Activated CD4-positive, alpha-beta T cell treated with anti-CD3 and anti-CD28 coated beads, Interleukin-10, Interleukin-2, amounts not matched to agents 100 ng/mL and 50 ng/mL, durations not matched to agents 16 hours and 8 hours (primary cell): Measurements from ENCODE around the gene TLK1.
A peak's percentile ranks its signal among the peaks of the same experiment; 100 is the strongest.
"Not testable (repeated sequence)": the region's sequence is repeated elsewhere in the genome, so short reads cannot be mapped to it uniquely, and the experiment has no call there.

Experiments used
- DNase-seq: peaks from one replicate; pipeline ENCODE4 v3.0.0-alpha.2; 2020

The TLK1 gene

DNA sequence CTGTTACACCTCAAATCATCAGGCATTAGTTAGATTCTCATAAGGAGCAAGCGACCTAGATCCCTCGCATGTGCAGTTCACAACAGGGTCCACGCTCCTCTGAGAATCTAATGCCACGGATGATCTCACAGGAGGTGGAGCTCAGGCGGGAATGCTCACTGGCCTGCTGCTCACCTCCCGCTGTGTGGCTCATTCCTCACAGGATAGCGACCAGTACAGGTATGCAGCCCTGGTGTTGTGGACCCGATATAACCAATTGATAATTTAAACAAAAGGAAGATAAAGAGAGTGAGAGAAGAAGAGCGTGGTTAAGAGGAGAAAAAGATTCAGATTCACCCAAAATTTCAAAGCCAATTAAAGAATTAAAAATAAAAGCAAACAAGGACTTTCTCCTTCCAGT lies 20.8 kb downstream of the TLK1 start:
- no peak for DNase-seq

DNA sequence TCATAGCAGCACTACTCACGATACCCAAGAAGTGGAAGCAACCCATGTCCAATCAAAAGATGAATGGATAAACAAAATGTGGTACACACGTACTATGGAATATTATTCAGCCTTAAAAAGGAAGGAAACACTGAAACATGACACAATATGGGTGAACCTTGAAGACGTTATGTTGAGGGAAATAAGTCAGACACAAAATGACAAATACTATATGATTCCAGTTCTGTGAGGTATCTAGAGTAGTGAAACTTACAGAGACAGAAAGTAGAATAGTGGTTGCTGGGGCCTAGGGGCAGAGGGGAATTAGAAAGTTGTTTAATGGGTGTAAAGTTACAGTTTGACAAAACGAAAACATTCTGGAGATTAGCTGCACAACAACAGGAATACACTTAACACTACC lies 24.7 kb downstream of the TLK1 start:
- peak; percentile 49 for DNase-seq

GRCh38 chr2:171134624-171135230 lies 26.0 kb downstream of the TLK1 start:
- DNase-seq: no peak

- no peak for DNase-seq
These were observed 28.6 kb downstream of the TLK1 start for GRCh38 chr2:171132086-171132485.

DNA sequence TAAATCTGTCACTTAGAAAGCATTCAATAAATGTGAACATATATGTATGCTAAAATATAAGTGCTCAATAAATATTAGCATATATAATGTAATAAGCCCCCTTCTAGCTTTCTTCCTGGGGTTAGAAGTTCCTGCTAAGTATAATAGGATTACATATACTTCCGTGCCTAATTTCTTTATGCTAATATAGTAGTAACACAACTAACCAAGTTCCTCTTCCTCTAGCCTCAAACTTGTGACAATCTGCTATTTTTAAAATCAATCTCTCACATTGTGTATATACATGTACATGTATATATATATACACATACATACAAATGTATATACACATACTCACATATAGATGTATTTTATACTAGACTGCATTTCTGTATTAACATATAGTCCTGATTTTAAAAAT lies 32.2 kb downstream of the TLK1 start:
- DNase-seq: no peak

DNA sequence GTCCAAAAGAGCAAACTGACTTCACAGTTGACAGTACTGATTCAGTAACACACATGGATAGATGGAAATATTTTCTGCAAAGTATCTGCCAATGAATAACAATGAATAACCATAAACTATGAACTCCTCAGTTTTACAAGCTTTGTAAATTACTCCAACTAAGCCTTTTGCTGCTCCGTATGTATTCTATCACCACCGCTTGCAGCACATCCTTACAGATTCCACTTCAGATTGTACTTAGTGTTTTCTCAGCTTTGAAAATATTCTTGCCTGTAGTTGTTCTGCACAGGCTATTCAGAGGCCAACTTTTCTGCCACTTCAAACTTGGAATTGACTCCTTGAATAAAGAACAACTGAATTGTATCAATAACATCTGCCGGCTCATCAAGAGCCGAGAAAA lies 36.2 kb downstream of the TLK1 start:
- no peak for DNase-seq

GRCh38 chr2:171109571-171109970 lies 51.1 kb downstream of the TLK1 start:
- DNase-seq: no peak

DNA sequence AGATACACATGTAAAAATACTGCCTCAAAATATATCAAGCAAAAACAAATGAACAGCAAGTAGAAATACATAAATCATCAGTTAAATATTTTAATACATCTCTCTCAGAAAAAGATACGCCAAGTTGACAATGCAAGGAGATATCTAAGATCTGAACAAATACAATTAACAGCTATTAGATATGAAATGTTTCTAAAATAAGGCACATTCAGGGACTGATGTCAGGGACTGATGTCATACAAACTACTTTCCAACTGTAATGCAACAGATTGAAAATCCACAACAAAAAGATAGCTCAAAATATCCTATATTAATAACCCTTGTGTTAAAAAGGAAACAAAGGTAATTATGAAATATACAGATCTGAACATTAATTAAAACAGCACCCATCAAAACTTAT lies 51.7 kb downstream of the TLK1 start:
- no peak for DNase-seq

DNA sequence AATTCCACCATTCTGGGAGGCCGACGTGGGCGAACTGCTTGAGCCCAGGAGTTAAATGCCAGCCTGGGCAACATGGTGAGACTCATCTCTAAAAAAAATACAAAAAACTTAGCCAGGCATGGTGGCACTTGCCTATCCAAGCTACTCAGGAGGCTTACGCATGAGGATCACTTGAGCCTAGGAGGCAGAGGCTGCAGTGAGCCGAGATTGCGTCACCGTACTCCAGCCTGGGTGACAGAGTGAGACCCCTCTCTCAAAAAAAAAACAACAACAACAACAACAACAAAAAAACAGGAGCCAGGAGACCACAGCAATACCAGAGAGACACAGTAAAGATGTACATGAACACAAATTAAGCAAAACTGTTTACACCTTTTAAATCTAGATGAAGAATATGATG lies 52.9 kb downstream of the TLK1 start:
- DNase-seq: no peak

DNA sequence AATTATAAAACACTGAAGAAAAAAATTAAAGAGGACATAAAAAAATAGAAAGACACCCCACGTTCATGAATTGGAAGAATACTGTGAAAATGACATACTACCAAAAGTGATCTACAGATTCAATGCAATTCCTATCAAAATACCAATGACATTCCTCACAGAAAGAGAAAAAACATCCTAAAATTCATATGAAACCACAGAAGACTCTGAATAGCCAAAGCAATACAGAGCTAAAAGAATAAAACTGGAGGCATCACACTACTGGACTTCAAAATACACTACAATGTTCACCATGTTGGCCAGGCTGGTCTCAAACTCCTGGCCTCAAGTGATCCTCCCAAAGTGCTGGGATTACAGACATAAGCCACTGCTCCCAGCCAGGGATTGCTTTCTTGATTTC lies 56.3 kb downstream of the TLK1 start:
- DNase-seq: no peak

DNA sequence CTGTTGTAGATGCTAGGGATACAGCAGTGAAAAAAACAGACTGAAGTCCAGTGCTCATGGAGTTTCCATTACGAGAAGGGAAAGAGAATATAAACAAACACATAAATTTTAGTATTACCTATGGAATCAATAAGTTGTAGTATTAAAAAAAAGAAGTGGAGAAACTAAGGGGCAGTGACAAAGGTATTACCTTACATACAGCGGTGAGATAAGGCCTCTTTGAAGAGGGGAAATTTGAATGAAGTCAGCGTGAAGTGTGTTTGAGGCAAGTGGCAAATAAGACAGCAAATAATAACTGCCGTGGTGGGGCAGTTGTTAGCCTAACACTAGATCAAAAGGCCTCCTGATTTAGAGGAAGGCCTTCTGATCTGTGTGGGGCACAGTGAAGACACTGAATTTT lies 57.9 kb downstream of the TLK1 start:
- DNase-seq: no peak

GRCh38 chr2:171100370-171100769 lies 60.3 kb downstream of the TLK1 start:
- no peak for DNase-seq

GRCh38 chr2:171098607-171099006 lies 62.1 kb downstream of the TLK1 start:
- DNase-seq: no peak

GRCh38 chr2:171095014-171095582 lies 65.6 kb downstream of the TLK1 start:
- DNase-seq: peak; percentile 4

DNA sequence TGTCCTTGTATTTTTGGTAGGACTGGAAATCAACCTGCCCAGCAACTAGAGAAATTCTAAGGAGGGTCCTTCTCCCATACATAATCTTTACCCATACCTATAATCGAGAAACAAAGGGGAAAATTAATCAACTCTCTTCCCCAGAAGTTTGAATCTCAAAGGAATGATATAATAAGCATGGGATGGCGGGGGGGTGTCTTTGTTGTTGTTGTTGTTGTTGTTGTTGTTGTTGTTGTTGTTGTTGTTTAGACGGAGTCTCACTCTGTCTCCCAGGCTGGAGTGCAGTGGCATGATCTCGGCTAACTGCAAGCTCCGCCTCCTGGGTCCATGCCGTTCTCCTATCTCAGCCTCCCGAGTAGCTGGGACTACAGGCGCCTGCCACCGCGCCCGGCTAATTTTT lies 69.2 kb downstream of the TLK1 start:
- DNase-seq: not testable (repeated sequence)

DNA sequence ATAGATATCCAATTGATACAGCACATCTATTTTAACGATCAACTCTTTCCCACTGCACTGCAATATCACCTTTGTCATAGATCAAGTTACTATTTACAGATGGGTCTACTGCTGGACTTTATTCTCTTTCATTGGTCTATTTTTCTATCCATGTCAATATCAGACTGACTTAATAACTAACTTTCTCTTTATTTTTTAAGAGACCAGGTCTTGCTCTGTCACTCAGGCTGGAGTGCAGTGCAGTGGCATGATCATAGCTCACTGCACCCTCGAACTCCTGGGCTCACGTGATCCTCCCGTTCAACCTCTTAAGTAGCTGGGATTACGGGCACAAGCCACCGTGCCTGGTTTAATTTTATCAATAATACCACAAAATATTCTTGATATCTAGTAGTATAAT lies 71.2 kb downstream of the TLK1 start:
- DNase-seq: no peak

- DNase-seq: no peak
These were observed 72.4 kb downstream of the TLK1 start for GRCh38 chr2:171088057-171088834.

DNA sequence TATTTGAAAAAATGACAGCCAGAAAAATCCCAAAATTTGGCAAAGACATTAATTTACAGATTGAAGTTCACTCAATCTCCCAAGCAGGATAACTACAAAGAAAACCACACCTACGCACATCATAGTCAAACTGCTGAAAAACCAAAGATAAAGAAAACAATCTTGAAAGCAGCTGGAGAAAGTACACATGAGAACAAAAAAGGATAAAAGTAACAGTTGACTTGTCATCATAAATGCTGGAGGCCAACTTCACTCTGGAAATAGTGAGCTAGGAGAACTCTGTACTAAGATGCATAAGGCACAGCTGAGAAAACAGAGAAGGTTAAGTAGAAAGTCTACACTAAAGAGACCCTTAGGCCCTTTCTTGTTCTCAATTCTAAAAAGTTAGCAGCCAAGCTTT lies 73.1 kb downstream of the TLK1 start:
- DNase-seq: no peak

DNA sequence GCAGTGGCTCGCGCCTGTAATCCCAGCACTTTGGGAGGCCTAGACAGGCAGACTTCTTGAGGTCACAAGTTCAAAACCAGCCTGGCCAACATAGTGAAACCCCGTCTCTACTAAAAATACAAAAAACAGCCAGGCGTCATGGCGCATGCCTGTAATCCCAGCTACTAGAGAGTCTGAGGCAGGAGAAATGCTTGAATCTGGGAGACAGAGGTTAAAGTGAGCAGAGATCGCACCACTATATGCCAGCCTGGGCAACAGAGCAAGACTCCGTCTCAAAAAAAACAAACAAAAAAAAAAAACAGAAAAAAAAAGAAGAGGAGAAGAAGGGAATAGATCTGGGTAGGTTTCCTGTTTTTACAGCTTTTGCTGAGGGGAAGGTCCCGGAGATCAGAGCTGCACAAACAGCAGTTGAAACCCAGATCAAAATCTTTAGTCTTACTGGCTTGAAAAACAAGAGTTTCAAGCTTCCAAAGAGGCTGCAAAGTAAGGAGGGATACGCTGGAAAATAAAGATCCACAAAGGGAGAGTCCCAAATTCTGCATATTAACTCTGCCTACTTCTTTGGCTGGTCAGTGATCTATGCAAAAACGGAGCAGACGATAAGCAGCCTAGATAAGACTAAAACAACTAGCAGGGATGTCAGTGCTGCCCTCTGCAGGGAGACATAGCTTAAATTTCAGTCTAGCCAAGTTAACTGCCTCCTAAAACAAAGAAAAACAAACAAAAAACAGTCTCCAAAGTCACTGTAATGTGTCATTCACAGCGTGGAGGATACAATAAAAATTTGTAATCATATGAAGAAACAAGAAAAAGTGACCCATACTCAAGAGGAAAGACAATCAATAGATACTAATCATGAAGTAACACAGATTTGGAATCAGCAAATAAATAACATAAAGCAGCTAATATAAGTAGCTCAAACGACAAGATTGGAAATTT lies 74.1 kb downstream of the TLK1 start:
- DNase-seq: peak; percentile 57

DNA sequence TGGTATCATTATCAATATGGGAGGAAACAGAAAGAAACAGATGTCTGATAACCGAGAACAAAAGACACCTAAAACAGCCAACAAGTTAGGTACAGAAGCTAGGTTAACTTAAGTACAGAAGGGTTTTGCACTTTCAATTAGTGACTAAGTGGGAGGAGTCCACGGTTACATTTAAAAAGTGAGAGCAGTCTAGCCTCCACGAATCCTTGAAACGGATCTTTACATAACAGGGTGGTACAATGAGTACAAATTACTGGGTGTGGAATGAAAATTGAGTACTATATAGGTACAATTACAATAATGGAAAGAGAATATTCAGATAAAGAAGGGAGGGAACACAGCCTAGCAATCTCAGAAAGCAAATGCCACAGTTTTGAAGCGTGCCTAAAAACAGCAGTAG lies 76.6 kb downstream of the TLK1 start:
- peak; percentile 8 for DNase-seq

DNA sequence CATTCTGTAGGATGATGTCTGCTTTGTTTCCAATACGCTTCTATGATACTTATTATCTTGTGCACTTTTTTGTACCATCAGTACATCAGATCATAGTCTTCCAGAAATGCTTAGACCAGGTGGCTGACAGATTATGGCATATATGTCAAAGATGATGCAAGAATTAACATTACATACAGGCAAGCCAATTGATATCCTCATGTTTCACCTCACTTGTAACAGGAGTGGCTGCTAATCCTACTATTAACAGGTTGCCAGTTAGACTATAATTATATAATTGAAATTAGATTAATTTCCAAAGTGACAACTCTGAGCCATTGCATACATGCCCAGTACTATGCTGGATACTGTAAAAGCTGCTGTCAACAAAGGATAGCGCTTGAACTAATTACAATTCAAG lies 77.2 kb downstream of the TLK1 start:
- DNase-seq: no peak

GRCh38 chr2:171081649-171082111 lies 79.0 kb downstream of the TLK1 start:
- no peak for DNase-seq

DNA sequence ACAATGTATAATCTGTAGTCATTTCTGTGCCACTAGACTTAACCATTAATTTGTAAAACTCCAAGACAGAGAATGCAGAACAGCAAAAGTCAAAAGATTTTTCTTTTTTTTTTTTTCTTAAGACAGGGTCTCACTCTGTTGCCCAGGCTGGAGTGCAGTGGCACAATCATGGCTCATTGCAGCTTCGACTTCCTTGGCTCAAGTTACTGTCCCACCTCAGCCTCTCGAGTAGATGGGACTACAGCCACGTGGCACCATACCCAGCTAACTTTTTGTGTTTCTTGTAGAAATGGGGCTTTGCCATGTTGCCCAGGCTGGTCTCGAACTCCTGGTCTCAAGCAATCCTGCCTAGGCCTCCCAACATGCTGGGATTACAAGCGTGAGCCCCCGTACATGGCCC lies 80.1 kb downstream of the TLK1 start:
- DNase-seq: no peak
